WTC11 (cell line): ENCODE results near the gene CATSPERE. TPM values are rescaled to one million over a fixed set of nuclear protein-coding genes. Genes with fewer than 3 reads are reported as not detected.
A peak's percentile ranks its signal among the peaks of the same experiment; 100 is the strongest.

ENCODE experiments used
- ATAC-seq: fragments of 200-7000 bp; cut with Tn5 transposase; 2 replicates; pipeline ENCODE4 v1.10.0; 2021; ENCODE audit warnings: mild to moderate bottlenecking, moderate library complexity
- CTCF ChIA-PET: fragments of 300-600 bp; sonication (Branson Sonifier 250); formaldehyde crosslinking; loops from one replicate; lab custom pipeline; 2021; ENCODE audit warnings: antibody characterized with exemption; lab: Charles Lee
- POLR2A ChIA-PET: fragments of 350-600 bp; sonication (Branson Sonifier 250); formaldehyde crosslinking; loops from one replicate; lab custom pipeline; 2021; ENCODE audit warnings: antibody characterized with exemption; lab: Charles Lee
- DNase-seq: peaks from one replicate; pipeline ENCODE4 v3.0.0; 2021; ENCODE audit warnings: low spot score
- H3K27ac Mint-ChIP-seq: 2 replicates; pipeline ENCODE4 v1.8.0; 2021; ENCODE audit warnings: mixed read lengths
- H3K27me3 Mint-ChIP-seq: 2 replicates; pipeline ENCODE4 v1.8.0; 2021; ENCODE audit warnings: low read depth, mild to moderate bottlenecking, moderate library complexity, mixed read lengths
- H3K36me3 Mint-ChIP-seq: 2 replicates; pipeline ENCODE4 v1.8.0; 2021; ENCODE audit warnings: mixed read lengths
- H3K4me1 Mint-ChIP-seq: 2 replicates; pipeline ENCODE4 v1.8.0; 2022; ENCODE audit warnings: mixed read lengths
- H3K4me3 Mint-ChIP-seq: 2 replicates; pipeline ENCODE4 v1.8.0; 2021; ENCODE audit warnings: mild to moderate bottlenecking, moderate library complexity, mixed read lengths
- H3K9me3 Mint-ChIP-seq: 2 replicates; pipeline ENCODE4 v1.8.0; 2021; ENCODE audit warnings: mixed read lengths
- ESRRA ChIP-seq: sonication (generic); formaldehyde crosslinking; IDR thresholded peaks from 2 replicates; pipeline ENCODE4 v1.8.1; 2022; ENCODE audit warnings: mild to moderate bottlenecking, missing genetic modification reagents, borderline replicate concordance
- ETV6 ChIP-seq: sonication (generic); formaldehyde crosslinking; IDR thresholded peaks from 2 replicates; pipeline ENCODE4 v1.8.1; 2022; ENCODE audit warnings: mild to moderate bottlenecking, missing genetic modification reagents
- FOXK1 ChIP-seq: sonication (generic); formaldehyde crosslinking; IDR thresholded peaks from 2 replicates; pipeline ENCODE4 v1.8.0; 2022; ENCODE audit warnings: mild to moderate bottlenecking, moderate library complexity, missing genetic modification reagents
- GTF2I ChIP-seq: fragments of 250-450 bp; sonication (Bioruptor Pico); conservative IDR thresholded peaks from 2 replicates; pipeline ENCODE4 v1.4.0; 2021; ENCODE audit warnings: mild to moderate bottlenecking
- MYBL2 ChIP-seq: sonication (generic); formaldehyde crosslinking; IDR thresholded peaks from 2 replicates; pipeline ENCODE4 v1.8.1; 2023; ENCODE audit warnings: mild to moderate bottlenecking, moderate library complexity, missing genetic modification reagents
- NFATC4 ChIP-seq: fragments of 250-450 bp; sonication (Bioruptor Pico); IDR thresholded peaks from 2 replicates; pipeline ENCODE4 v1.9.0; 2021; ENCODE audit warnings: mild to moderate bottlenecking
- NFE2L1 ChIP-seq: sonication (generic); formaldehyde crosslinking; IDR thresholded peaks from 2 replicates; pipeline ENCODE4 v1.8.1; 2023; ENCODE audit warnings: missing genetic modification reagents
- NR2C2 ChIP-seq: sonication (generic); formaldehyde crosslinking; IDR thresholded peaks from 2 replicates; pipeline ENCODE4 v1.8.0; 2022; ENCODE audit warnings: mild to moderate bottlenecking, missing genetic modification reagents
- RELA ChIP-seq: sonication (generic); formaldehyde crosslinking; IDR thresholded peaks from 2 replicates; pipeline ENCODE4 v1.8.1; 2022; ENCODE audit warnings: missing genetic modification reagents, mild to moderate bottlenecking, borderline replicate concordance
- SP1 ChIP-seq: sonication (generic); formaldehyde crosslinking; conservative IDR thresholded peaks from 2 replicates; pipeline ENCODE4 v1.8.1; 2022; ENCODE audit warnings: missing genetic modification reagents
- TP53 ChIP-seq: sonication (generic); formaldehyde crosslinking; IDR thresholded peaks from 2 replicates; pipeline ENCODE4 v1.8.1; 2023; ENCODE audit warnings: mild to moderate bottlenecking, missing genetic modification reagents
- ZNF121 ChIP-seq: sonication (generic); formaldehyde crosslinking; IDR thresholded peaks from 2 replicates; pipeline ENCODE4 v1.8.0; 2023; ENCODE audit warnings: missing genetic modification reagents
- ZNF138 ChIP-seq: sonication (generic); formaldehyde crosslinking; conservative IDR thresholded peaks from 2 replicates; pipeline ENCODE4 v1.8.1; 2022; ENCODE audit warnings: mild to moderate bottlenecking, moderate library complexity, missing genetic modification reagents
- total RNA-seq: library from RNA; stranded (reverse); gene quantifications from 3 replicates; pipeline ENCODE4 v1.2.3, GENCODE V29; 2021
- TF ChIP-seq, protein P1 (sequence below): sonication (generic); formaldehyde crosslinking; IDR thresholded peaks from 2 replicates; pipeline ENCODE4 v1.8.0; 2023; ENCODE audit warnings: missing genetic modification reagents, mild to moderate bottlenecking, borderline replicate concordance
- TF ChIP-seq, protein P2 (sequence below): sonication (generic); formaldehyde crosslinking; IDR thresholded peaks from 2 replicates; pipeline ENCODE4 v1.8.1; 2023; ENCODE audit warnings: mild to moderate bottlenecking, missing genetic modification reagents, borderline replicate concordance
- TF ChIP-seq, protein P3 (sequence below): sonication (generic); formaldehyde crosslinking; IDR thresholded peaks from 2 replicates; pipeline ENCODE4 v1.8.0; 2022; ENCODE audit warnings: mild to moderate bottlenecking, missing genetic modification reagents
- TF ChIP-seq, protein P4 (sequence below): fragments of 250-450 bp; sonication (Bioruptor Pico); IDR thresholded peaks from 2 replicates; pipeline ENCODE4 v1.8.0; 2021; ENCODE audit warnings: mild to moderate bottlenecking
- TF ChIP-seq, protein P5 (sequence below): fragments of 250-450 bp; sonication (Bioruptor Pico); IDR thresholded peaks from 2 replicates; pipeline ENCODE4 v1.9.0; 2021; ENCODE audit warnings: mild to moderate bottlenecking, borderline replicate concordance

Gene CATSPERE
- total RNA-seq, 1 experiment from 2014 or later = 0.66 TPM

DNA sequence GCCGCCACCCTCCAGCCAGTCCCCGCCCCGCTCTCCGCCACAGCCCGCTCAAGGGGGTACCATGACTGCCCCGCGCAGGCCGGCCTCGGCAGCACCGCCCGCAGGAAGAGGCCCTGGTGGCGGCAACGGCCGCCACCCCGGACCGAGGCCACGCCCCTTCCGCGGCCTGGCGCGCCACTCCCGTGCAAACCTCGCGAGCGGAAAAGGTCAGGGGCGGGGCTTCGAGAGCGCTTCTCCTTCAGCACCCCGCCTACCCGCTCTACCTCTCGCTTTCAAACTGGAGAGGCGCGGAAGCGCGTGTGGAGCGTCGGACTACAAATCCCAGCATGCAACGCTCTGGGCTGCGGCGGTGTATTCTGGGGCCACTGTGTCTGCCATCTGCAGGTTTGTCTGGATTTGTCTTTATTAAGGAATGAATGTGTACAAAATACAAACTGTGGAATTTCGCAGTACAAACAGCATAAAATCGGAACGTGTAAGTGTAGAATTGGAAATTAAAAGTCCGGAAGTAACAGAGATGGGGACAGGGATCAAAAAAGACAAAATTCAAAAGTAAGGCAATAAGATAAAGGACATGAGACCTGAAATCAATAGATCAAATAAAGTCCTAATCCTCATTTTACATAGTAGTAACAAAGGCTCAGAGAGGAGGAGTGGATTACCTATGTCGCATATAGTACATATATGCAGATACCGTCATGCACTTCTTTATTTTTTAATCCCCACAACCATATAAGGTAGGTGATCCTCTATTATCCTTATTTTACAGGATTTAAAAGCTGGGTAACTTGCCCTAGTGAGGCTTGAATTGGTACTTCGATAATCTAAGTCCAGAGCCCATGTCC is 8.9 kb upstream of the CATSPERE start (continued):
- TF ChIP-seq, protein P1, sequence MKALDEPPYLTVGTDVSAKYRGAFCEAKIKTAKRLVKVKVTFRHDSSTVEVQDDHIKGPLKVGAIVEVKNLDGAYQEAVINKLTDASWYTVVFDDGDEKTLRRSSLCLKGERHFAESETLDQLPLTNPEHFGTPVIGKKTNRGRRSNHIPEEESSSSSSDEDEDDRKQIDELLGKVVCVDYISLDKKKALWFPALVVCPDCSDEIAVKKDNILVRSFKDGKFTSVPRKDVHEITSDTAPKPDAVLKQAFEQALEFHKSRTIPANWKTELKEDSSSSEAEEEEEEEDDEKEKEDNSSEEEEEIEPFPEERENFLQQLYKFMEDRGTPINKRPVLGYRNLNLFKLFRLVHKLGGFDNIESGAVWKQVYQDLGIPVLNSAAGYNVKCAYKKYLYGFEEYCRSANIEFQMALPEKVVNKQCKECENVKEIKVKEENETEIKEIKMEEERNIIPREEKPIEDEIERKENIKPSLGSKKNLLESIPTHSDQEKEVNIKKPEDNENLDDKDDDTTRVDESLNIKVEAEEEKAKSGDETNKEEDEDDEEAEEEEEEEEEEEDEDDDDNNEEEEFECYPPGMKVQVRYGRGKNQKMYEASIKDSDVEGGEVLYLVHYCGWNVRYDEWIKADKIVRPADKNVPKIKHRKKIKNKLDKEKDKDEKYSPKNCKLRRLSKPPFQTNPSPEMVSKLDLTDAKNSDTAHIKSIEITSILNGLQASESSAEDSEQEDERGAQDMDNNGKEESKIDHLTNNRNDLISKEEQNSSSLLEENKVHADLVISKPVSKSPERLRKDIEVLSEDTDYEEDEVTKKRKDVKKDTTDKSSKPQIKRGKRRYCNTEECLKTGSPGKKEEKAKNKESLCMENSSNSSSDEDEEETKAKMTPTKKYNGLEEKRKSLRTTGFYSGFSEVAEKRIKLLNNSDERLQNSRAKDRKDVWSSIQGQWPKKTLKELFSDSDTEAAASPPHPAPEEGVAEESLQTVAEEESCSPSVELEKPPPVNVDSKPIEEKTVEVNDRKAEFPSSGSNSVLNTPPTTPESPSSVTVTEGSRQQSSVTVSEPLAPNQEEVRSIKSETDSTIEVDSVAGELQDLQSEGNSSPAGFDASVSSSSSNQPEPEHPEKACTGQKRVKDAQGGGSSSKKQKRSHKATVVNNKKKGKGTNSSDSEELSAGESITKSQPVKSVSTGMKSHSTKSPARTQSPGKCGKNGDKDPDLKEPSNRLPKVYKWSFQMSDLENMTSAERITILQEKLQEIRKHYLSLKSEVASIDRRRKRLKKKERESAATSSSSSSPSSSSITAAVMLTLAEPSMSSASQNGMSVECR (CRISPR knock-in tag) = no peak
- no peak for TF ChIP-seq NR2C2 (CRISPR knock-in tag)
- no peak for TF ChIP-seq ESRRA
- no peak for TF ChIP-seq TP53 (CRISPR knock-in tag)
- TF ChIP-seq, protein P2, sequence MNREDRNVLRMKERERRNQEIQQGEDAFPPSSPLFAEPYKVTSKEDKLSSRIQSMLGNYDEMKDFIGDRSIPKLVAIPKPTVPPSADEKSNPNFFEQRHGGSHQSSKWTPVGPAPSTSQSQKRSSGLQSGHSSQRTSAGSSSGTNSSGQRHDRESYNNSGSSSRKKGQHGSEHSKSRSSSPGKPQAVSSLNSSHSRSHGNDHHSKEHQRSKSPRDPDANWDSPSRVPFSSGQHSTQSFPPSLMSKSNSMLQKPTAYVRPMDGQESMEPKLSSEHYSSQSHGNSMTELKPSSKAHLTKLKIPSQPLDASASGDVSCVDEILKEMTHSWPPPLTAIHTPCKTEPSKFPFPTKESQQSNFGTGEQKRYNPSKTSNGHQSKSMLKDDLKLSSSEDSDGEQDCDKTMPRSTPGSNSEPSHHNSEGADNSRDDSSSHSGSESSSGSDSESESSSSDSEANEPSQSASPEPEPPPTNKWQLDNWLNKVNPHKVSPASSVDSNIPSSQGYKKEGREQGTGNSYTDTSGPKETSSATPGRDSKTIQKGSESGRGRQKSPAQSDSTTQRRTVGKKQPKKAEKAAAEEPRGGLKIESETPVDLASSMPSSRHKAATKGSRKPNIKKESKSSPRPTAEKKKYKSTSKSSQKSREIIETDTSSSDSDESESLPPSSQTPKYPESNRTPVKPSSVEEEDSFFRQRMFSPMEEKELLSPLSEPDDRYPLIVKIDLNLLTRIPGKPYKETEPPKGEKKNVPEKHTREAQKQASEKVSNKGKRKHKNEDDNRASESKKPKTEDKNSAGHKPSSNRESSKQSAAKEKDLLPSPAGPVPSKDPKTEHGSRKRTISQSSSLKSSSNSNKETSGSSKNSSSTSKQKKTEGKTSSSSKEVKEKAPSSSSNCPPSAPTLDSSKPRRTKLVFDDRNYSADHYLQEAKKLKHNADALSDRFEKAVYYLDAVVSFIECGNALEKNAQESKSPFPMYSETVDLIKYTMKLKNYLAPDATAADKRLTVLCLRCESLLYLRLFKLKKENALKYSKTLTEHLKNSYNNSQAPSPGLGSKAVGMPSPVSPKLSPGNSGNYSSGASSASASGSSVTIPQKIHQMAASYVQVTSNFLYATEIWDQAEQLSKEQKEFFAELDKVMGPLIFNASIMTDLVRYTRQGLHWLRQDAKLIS (CRISPR knock-in tag) = no peak
- no peak for TF ChIP-seq RELA (CRISPR knock-in tag)
- peak; percentile 80 for TF ChIP-seq SP1 (CRISPR knock-in tag)

DNA sequence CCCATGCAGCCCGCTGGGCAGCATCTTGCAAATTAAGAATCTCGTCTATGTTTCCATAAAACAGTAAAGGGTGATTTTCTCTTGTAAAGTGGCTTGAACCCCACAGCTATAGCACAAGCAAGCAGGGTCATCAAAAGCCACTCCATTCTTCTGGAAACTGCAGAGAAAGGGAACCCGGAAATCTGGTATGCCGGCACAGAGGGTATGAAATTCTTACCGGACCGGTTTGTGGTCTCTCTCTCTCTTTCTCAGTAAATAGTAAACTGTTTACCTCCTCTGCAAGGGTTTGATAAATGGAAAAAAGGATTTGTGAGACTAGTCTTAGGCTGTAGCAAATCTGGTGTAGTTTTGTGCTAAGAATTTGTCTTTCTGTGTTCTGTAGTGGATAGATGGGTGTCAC is 6.7 kb upstream of the CATSPERE start:
- Mint-ChIP-seq H3K9me3 (peaks cover 19% of the 10 kb centered on the region), H3K4me1 (peaks cover 53% of the 10 kb centered on the region), H3K27ac (peak overlapping the region; percentile 98), H3K27me3 (no peaks in the 10 kb centered on the region), H3K4me3 (peak overlapping the region; percentile 46), H3K36me3 (peaks cover 21% of the 10 kb centered on the region)
- DNase-seq = no peak
- TF ChIP-seq GTF2I (CRISPR knock-in tag) (no peak), FOXK1 (CRISPR knock-in tag) (no peak), NFATC4 (CRISPR knock-in tag) (no peak), NFE2L1 (CRISPR knock-in tag) (no peak), ETV6 (no peak), ZNF138 (CRISPR knock-in tag) (no peak), ZNF121 (no peak), NR2C2 (CRISPR knock-in tag) (no peak), MYBL2 (CRISPR knock-in tag) (no peak)
- TF ChIP-seq, protein P3, sequence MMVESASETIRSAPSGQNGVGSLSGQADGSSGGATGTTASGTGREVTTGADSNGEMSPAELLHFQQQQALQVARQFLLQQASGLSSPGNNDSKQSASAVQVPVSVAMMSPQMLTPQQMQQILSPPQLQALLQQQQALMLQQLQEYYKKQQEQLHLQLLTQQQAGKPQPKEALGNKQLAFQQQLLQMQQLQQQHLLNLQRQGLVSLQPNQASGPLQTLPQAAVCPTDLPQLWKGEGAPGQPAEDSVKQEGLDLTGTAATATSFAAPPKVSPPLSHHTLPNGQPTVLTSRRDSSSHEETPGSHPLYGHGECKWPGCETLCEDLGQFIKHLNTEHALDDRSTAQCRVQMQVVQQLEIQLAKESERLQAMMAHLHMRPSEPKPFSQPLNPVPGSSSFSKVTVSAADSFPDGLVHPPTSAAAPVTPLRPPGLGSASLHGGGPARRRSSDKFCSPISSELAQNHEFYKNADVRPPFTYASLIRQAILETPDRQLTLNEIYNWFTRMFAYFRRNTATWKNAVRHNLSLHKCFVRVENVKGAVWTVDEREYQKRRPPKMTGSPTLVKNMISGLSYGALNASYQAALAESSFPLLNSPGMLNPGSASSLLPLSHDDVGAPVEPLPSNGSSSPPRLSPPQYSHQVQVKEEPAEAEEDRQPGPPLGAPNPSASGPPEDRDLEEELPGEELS (CRISPR knock-in tag) = no peak
- TF ChIP-seq, protein P4, sequence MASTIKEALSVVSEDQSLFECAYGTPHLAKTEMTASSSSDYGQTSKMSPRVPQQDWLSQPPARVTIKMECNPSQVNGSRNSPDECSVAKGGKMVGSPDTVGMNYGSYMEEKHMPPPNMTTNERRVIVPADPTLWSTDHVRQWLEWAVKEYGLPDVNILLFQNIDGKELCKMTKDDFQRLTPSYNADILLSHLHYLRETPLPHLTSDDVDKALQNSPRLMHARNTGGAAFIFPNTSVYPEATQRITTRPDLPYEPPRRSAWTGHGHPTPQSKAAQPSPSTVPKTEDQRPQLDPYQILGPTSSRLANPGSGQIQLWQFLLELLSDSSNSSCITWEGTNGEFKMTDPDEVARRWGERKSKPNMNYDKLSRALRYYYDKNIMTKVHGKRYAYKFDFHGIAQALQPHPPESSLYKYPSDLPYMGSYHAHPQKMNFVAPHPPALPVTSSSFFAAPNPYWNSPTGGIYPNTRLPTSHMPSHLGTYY (CRISPR knock-in tag) = no peak
- TF ChIP-seq, protein P5, sequence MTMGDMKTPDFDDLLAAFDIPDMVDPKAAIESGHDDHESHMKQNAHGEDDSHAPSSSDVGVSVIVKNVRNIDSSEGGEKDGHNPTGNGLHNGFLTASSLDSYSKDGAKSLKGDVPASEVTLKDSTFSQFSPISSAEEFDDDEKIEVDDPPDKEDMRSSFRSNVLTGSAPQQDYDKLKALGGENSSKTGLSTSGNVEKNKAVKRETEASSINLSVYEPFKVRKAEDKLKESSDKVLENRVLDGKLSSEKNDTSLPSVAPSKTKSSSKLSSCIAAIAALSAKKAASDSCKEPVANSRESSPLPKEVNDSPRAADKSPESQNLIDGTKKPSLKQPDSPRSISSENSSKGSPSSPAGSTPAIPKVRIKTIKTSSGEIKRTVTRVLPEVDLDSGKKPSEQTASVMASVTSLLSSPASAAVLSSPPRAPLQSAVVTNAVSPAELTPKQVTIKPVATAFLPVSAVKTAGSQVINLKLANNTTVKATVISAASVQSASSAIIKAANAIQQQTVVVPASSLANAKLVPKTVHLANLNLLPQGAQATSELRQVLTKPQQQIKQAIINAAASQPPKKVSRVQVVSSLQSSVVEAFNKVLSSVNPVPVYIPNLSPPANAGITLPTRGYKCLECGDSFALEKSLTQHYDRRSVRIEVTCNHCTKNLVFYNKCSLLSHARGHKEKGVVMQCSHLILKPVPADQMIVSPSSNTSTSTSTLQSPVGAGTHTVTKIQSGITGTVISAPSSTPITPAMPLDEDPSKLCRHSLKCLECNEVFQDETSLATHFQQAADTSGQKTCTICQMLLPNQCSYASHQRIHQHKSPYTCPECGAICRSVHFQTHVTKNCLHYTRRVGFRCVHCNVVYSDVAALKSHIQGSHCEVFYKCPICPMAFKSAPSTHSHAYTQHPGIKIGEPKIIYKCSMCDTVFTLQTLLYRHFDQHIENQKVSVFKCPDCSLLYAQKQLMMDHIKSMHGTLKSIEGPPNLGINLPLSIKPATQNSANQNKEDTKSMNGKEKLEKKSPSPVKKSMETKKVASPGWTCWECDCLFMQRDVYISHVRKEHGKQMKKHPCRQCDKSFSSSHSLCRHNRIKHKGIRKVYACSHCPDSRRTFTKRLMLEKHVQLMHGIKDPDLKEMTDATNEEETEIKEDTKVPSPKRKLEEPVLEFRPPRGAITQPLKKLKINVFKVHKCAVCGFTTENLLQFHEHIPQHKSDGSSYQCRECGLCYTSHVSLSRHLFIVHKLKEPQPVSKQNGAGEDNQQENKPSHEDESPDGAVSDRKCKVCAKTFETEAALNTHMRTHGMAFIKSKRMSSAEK (CRISPR knock-in tag) = no peak
- CTCF ChIA-PET = no interaction called here
- POLR2A ChIA-PET = no interaction called here
- no peak for ATAC-seq
